ENCODE measurements around the gene HJURP. TPM values are rescaled to one million over a fixed set of nuclear protein-coding genes. Genes with fewer than 3 reads are reported as not detected.

Gene HJURP
- total RNA-seq, 6 experiments from 2014 or later = 0.27 to 2.5 (median 0.89) TPM

DNA sequence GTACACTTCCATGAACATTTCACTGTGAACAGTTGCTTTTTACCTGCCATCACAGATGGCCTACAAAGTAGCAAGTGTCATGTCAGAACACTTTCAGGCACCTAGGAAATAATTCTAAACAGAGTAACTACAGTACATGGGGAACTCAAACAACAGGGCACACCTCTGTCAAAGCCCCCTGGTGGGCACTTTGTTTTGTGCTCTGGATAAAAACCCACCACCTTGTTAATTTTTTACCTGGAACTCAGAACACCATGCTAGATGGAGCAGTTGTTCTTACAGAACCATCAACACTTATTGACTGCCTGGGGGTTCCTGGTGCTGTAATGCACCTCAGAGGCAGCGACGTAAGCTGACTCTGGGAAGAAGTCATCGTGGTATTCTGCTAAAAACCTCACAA is 11.5 kb upstream of the HJURP start:
- TF ChIP-seq POLR2A (IDR thresholded peaks at IDR 0.05) = no peak
- Histone ChIP-seq H3K27ac (no peak overlapping the region), H3K9me3 (no peaks in the 10 kb centered on the region), H3K4me3 (no peak overlapping the region), H3K4me1 (no peaks in the 10 kb centered on the region), H3K27me3 (no peaks in the 10 kb centered on the region), H3K36me3 (no peaks in the 10 kb centered on the region)
- ATAC-seq = no peak
- intact Hi-C loops (cut with DNase I) = no loop called here
- DNase-seq = no peak
- 86% methylated on average over 3 of the region's 3 CpGs for WGBS (ENCODE audit: insufficient coverage, low coverage, low lambda C conversion rate, missing lambda C conversion rate)

- H3K36me3 ChIP-seq = no peaks in the 10 kb centered on the region
- 58% methylated on average over 3 of the region's 4 CpGs for WGBS (ENCODE audit: insufficient coverage, low coverage, low lambda C conversion rate, missing lambda C conversion rate)
- peaks cover 0 to 3% (median 0%) of the 10 kb centered on the region in 4 donors for H3K4me1 ChIP-seq
- H3K9me3 ChIP-seq = no peaks in the 10 kb centered on the region
- H3K4me3 ChIP-seq = no peak overlapping the region
- H3K27me3 ChIP-seq = no peaks in the 10 kb centered on the region
- no peak overlapping the region for H3K27ac ChIP-seq
- DNase-seq = no peak
- ATAC-seq = no peak
- TF ChIP-seq CTCF (IDR thresholded peaks at IDR 0.05) = peak in 1 of 4 donors; percentile 8
- no peak for TF ChIP-seq POLR2A (IDR thresholded peaks at IDR 0.05)
- intact Hi-C loops (cut with DNase I) = no loop called here
Measured at GRCh38 chr2:233862261-233862768, 8.0 kb upstream of the HJURP start.

GRCh38 chr2:233858331-233858730 is 4.0 kb upstream of the HJURP start:
- Histone ChIP-seq H3K4me3 (no peak overlapping the region), H3K27ac (no peak overlapping the region), H3K4me1 (peaks cover 0 to 4% (median 2%) of the 10 kb centered on the region in 4 donors), H3K27me3 (no peaks in the 10 kb centered on the region), H3K9me3 (no peaks in the 10 kb centered on the region), H3K36me3 (no peaks in the 10 kb centered on the region)
- TF ChIP-seq CTCF (IDR thresholded peaks at IDR 0.05) = no peak
- no peak for TF ChIP-seq POLR2A (IDR thresholded peaks at IDR 0.05)
- WGBS (ENCODE audit: insufficient coverage, low coverage, low lambda C conversion rate, missing lambda C conversion rate) = 84% methylated on average over 4 of the region's 4 CpGs
- no peak for DNase-seq
- no peak for ATAC-seq
- intact Hi-C loops (cut with DNase I) = no loop called here

DNA sequence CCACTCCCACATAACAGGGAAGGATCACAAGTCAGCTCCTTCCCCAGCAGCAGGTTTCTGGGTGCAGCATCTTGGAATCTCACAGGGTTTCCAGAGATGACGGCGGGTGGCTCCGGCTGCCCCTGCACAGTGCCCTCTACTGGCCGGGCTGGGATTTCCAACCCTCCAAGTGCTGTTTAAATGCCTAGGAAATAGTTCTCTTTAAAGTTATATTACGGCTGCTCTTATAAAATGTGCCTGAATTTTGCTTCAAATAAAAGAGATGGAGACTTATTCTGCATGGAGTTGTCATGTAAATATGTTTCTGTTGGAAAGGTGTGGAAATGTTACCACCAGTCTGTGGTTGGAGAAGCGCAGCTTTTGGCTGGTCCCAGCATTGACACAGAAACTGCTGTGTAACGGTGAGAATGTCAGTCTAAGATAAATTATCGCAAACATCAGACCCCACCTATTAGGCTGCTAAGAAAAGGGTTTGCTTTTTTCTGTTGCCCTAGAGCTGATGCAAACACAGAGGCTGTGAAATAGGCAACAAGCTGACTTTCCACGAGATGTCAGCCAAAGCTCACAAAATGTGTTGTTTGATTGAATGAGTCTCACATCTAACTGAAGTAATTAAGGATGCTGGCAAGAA is 3.3 kb upstream of the HJURP start:
- Histone ChIP-seq H3K27me3 (no peaks in the 10 kb centered on the region), H3K4me1 (peaks cover 0 to 4% (median 2%) of the 10 kb centered on the region in 4 donors), H3K36me3 (no peaks in the 10 kb centered on the region), H3K9me3 (no peaks in the 10 kb centered on the region), H3K27ac (no peak overlapping the region), H3K4me3 (no peak overlapping the region)
- peak; percentile 63 to 83 (median 74) for TF ChIP-seq CTCF (IDR thresholded peaks at IDR 0.05)
- TF ChIP-seq POLR2A (IDR thresholded peaks at IDR 0.05) = no peak
- ATAC-seq = peak; percentile 54 to 62 (median 58)
- DNase-seq = peak; percentile 57 to 70 (median 65)
- 22% methylated on average over 9 of the region's 9 CpGs for WGBS (ENCODE audit: insufficient coverage, low coverage, low lambda C conversion rate, missing lambda C conversion rate)
- intact Hi-C loops (cut with DNase I) = no loop called here

GRCh38 chr2:233856184-233856583 is 1.8 kb upstream of the HJURP start:
- ATAC-seq = no peak
- 93% methylated on average over 5 of the region's 5 CpGs for WGBS (ENCODE audit: insufficient coverage, low coverage, low lambda C conversion rate, missing lambda C conversion rate)
- no peak overlapping the region for H3K27ac ChIP-seq
- peaks cover 0 to 4% (median 2%) of the 10 kb centered on the region in 4 donors for H3K4me1 ChIP-seq
- no peak for DNase-seq
- H3K9me3 ChIP-seq = no peaks in the 10 kb centered on the region
- intact Hi-C loops (cut with DNase I) = no loop called here
- TF ChIP-seq CTCF (IDR thresholded peaks at IDR 0.05) (no peak), POLR2A (IDR thresholded peaks at IDR 0.05) (no peak)
- H3K27me3 ChIP-seq = no peaks in the 10 kb centered on the region
- H3K4me3 ChIP-seq = no peak overlapping the region
- H3K36me3 ChIP-seq = no peaks in the 10 kb centered on the region
